Ectodermal cell (in vitro differentiated cells): ENCODE data around the gene RAMP3.
"Not testable (repeated sequence)": the region's sequence is repeated elsewhere in the genome, so short reads cannot be mapped to it uniquely, and the experiment has no call there.

ENCODE experiments used
- H3K27ac ChIP-seq: 2 replicates; pipeline ENCODE4 v1.7.0; 2013; ENCODE audit warnings: mild to moderate bottlenecking, low read depth, low read length; ENCODE audit not compliant: insufficient read depth, poor library complexity, severe bottlenecking
- H3K27me3 ChIP-seq: 2 replicates; pipeline ENCODE4 v1.7.0; 2013; ENCODE audit warnings: mild to moderate bottlenecking, low read length; ENCODE audit not compliant: insufficient read depth, control insufficient read depth, poor library complexity, severe bottlenecking
- H3K36me3 ChIP-seq: one replicate; pipeline ENCODE4 v1.7.0; 2013; ENCODE audit warnings: low read length; ENCODE audit not compliant: control insufficient read depth, insufficient read depth
- H3K4me1 ChIP-seq: one replicate; pipeline ENCODE4 v1.7.0; 2013; ENCODE audit warnings: low read length; ENCODE audit not compliant: control insufficient read depth, insufficient read depth
- H3K4me3 ChIP-seq: 2 replicates; pipeline ENCODE4 v1.7.0; 2013; ENCODE audit warnings: low read depth, low read length, control low read depth; ENCODE audit not compliant: insufficient read depth
- H3K9me3 ChIP-seq: 2 replicates; pipeline ENCODE4 v1.7.0; 2013; ENCODE audit warnings: mild to moderate bottlenecking, low read length, moderate library complexity; ENCODE audit not compliant: control insufficient read depth
- WGBS, 2 experiments: methylation state at CpG; one replicate each; pipeline ENCODE4 v1.1.7; 2013; ENCODE audit warnings: missing lambda C conversion rate in 2 of 2; 5-methylcytosine and 5-hydroxymethylcytosine counted together

Gene RAMP3

GRCh38 chr7:45163692-45164052 is 6.1 kb downstream of the RAMP3 start:
- no peak overlapping the region for H3K27ac ChIP-seq
- 90 to 91% methylated on average over 4 of the region's 4 CpGs for WGBS, 2 experiments
- H3K36me3 ChIP-seq, result no peaks in the 10 kb centered on the region
- H3K4me1 ChIP-seq, result no peaks in the 10 kb centered on the region
- peaks cover 12% of the 10 kb centered on the region for H3K27me3 ChIP-seq
- no peak overlapping the region for H3K4me3 ChIP-seq
- H3K9me3 ChIP-seq, result no peaks in the 10 kb centered on the region

DNA sequence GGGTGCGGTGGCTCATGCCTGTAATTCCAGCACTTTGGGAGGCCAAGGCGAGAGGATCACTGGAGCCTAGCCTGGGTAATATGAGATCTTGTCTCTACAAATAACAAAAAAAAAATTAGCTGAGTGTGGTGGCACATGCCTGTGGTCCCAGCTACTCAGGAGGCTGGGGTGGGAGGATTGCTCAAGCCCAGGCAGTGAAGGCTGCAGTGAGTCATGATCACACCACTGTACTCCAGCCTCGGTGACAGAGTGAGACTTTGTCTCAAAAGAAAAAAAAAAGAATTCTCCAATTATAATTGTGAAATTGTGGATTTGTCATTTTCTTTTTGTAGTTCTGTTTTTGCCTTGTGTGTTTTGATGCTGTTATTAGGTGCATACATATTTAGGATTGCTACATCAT is 6.7 kb downstream of the RAMP3 start:
- H3K36me3 ChIP-seq, H3K9me3 ChIP-seq, H3K27ac ChIP-seq, H3K4me1 ChIP-seq, H3K27me3 ChIP-seq, H3K4me3 ChIP-seq: not testable (repeated sequence)
- 80 to 89% methylated on average over 3 of the region's 3 CpGs for WGBS, 2 experiments

- no peak overlapping the region for H3K4me3 ChIP-seq
- no peak overlapping the region for H3K27ac ChIP-seq
- WGBS, 2 experiments, result 55 to 75% methylated on average over 3 of the region's 3 CpGs
- H3K9me3 ChIP-seq, result no peaks in the 10 kb centered on the region
- no peaks in the 10 kb centered on the region for H3K4me1 ChIP-seq
- H3K36me3 ChIP-seq, result no peaks in the 10 kb centered on the region
- no peaks in the 10 kb centered on the region for H3K27me3 ChIP-seq
These were observed 8.3 kb downstream of the RAMP3 start for GRCh38 chr7:45165857-45166256.

DNA sequence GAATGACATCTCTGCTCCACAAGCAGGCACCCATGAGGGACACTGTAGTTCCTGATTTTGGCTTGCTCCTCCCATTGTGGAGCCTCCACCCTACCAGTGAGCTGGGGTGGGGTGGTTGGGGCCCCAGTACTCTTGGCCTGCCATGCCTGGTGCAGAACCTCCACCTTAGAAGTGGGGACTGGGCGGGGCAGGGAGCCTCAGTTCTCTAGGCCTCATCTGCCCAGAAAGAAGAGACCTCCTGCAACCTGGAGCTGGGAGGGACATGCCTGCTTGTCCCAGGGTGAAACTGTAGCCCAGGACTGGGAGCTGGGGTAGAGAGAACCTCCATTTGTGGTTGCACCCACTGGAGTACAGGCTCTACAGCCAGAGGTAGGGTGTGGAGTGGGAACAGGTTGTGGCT is 14.4 kb downstream of the RAMP3 start:
- Histone ChIP-seq H3K9me3 (no peaks in the 10 kb centered on the region), H3K36me3 (no peaks in the 10 kb centered on the region), H3K4me3 (no peak overlapping the region), H3K4me1 (no peaks in the 10 kb centered on the region), H3K27ac (no peak overlapping the region), H3K27me3 (no peaks in the 10 kb centered on the region)
- 92 to 97% methylated on average over 1 of the region's 1 CpG for WGBS, 2 experiments

DNA sequence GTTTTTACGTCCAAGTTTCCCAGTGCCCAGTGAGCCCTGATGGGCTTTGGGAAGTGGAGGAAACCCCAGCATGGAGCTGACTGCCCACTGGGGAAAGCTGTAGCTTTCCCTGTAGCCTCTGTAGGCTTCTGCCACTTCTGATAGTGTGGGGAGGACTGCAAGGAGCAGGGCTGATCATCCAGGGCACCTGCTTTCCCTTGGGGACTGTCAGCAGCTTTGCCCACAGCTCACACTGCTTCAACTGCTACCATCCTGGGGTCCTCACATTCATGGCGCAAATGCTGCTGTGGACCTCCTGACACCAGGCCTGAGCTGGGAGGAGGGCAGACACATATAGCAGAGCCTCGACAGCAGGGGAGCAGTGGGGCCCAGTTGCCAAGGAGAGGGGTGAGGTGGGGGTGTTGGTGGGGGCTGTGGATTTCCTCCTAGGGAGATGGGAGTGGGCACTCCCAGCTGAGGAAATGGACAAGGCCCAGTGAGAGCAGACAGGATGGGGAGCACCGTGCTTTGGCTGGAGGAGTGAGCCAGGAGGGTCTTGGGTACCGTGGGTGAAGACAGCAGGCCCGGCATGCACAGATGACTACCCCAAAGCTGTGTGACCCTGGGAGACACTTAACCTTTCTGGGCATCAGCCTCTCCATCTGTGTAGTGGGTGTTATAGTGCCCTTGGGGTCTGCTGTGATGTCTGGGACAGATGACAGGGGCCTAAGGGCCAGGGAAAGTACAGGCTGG is 16.2 kb downstream of the RAMP3 start:
- H3K27me3 ChIP-seq, result no peaks in the 10 kb centered on the region
- WGBS, 2 experiments, result 76 to 81% methylated on average over 6 of the region's 6 CpGs

DNA sequence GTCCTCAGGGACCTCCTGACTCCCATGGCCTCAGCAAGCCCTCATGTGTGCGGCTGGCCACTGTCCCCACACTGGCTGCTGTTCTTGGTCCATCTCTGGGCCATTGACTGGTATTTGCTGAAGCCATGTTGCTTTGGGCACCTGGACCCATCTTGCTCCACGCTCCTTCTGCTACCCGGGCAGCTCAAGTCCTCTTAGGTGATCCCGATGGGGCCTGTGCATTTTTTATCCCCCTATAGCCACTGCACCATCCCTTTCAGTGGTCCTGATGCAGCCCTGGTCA is 16.7 kb downstream of the RAMP3 start:
- no peaks in the 10 kb centered on the region for H3K4me1 ChIP-seq
- H3K9me3 ChIP-seq, result no peaks in the 10 kb centered on the region
- 91 to 93% methylated on average over 4 of the region's 4 CpGs for WGBS, 2 experiments
- H3K4me3 ChIP-seq, result no peak overlapping the region
- no peaks in the 10 kb centered on the region for H3K36me3 ChIP-seq
- H3K27me3 ChIP-seq, result no peaks in the 10 kb centered on the region
- no peak overlapping the region for H3K27ac ChIP-seq

More for the DNA sequence above, 16.2 kb downstream of the RAMP3 start:
- Histone ChIP-seq H3K36me3 (no peaks in the 10 kb centered on the region), H3K4me1 (no peaks in the 10 kb centered on the region), H3K4me3 (no peak overlapping the region), H3K27ac (no peak overlapping the region), H3K9me3 (no peaks in the 10 kb centered on the region)

- H3K9me3 ChIP-seq, result no peaks in the 10 kb centered on the region
- 80 to 81% methylated on average over 4 of the region's 4 CpGs for WGBS, 2 experiments
- H3K27me3 ChIP-seq, result no peaks in the 10 kb centered on the region
- no peak overlapping the region for H3K27ac ChIP-seq
- H3K4me1 ChIP-seq, result no peaks in the 10 kb centered on the region
- H3K36me3 ChIP-seq, result no peaks in the 10 kb centered on the region
- H3K4me3 ChIP-seq, result no peak overlapping the region
These were observed 17.6 kb downstream of the RAMP3 start for GRCh38 chr7:45174966-45175765.

- Histone ChIP-seq H3K36me3 (no peaks in the 10 kb centered on the region), H3K9me3 (no peaks in the 10 kb centered on the region), H3K27ac (no peak overlapping the region), H3K4me3 (no peak overlapping the region), H3K27me3 (no peaks in the 10 kb centered on the region), H3K4me1 (no peaks in the 10 kb centered on the region)
- WGBS, 2 experiments, result 87 to 88% methylated on average over 4 to 5 of the region's 5 CpGs
These were observed 18.5 kb downstream of the RAMP3 start for GRCh38 chr7:45176091-45176490.

DNA sequence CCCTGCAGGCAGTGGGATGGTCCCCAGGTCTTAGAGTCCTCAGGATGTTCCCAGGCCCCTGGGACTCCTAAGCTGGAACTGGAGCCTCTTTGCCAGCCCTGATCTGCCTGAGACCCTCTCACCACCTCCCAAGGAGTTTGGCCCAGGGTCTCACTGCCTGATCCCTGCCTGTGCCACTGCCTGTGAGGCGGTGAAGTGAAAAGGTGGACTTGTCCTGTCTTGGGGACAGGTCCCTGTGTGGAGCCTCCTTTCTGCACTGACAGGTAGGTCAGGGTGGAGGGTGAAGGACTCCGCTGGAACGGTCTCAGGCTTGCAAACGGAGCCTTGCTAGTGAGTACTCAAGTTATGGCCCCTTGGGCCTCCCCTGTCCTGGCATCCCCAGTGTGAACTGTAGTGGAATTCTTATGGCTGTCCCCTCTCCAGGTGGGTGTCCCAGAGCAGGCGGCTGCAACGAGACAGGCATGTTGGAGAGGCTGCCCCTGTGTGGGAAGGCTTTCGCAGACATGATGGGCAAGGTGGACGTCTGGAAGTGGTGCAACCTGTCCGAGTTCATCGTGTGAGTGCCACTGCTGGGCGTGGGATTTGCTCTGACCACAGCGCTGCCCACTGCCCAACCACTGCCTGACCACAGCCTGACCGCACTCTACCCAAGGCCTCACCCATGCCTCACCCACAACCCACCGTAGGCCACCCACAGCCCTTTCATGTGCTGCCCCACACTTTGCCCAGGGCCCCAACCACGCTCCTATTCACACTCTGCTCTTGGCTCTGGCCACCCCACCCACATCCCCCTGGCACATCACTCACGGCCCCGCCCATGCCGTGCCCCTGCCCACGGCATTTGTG is 19.5 kb downstream of the RAMP3 start:
- no peak overlapping the region for H3K27ac ChIP-seq
- H3K4me1 ChIP-seq, result no peaks in the 10 kb centered on the region
- no peaks in the 10 kb centered on the region for H3K27me3 ChIP-seq
- H3K9me3 ChIP-seq, result no peaks in the 10 kb centered on the region
- H3K36me3 ChIP-seq, result no peaks in the 10 kb centered on the region
- 93 to 94% methylated on average over 19 of the region's 19 CpGs for WGBS, 2 experiments
- no peak overlapping the region for H3K4me3 ChIP-seq

- Histone ChIP-seq H3K9me3 (no peaks in the 10 kb centered on the region), H3K4me1 (no peaks in the 10 kb centered on the region), H3K36me3 (no peaks in the 10 kb centered on the region), H3K27me3 (no peaks in the 10 kb centered on the region), H3K27ac (no peak overlapping the region), H3K4me3 (no peak overlapping the region)
- 95% methylated on average over 3 of the region's 3 CpGs for WGBS, 2 experiments
These were observed 20.2 kb downstream of the RAMP3 start for GRCh38 chr7:45177801-45178200.
